C4-2B (cell line): ENCODE measurements around the gene CCNL2.

ENCODE experiments used
- ZFX ChIP-seq: fragments of 450-650 bp; IDR thresholded peaks from 2 replicates; pipeline ENCODE4 v1.6.1; 2017
- TF ChIP-seq, protein P1 (sequence below): fragments of 450-650 bp; conservative IDR thresholded peaks from 2 replicates; pipeline ENCODE4 v1.5.1; 2017; ENCODE audit warnings: mild to moderate bottlenecking

DNA sequence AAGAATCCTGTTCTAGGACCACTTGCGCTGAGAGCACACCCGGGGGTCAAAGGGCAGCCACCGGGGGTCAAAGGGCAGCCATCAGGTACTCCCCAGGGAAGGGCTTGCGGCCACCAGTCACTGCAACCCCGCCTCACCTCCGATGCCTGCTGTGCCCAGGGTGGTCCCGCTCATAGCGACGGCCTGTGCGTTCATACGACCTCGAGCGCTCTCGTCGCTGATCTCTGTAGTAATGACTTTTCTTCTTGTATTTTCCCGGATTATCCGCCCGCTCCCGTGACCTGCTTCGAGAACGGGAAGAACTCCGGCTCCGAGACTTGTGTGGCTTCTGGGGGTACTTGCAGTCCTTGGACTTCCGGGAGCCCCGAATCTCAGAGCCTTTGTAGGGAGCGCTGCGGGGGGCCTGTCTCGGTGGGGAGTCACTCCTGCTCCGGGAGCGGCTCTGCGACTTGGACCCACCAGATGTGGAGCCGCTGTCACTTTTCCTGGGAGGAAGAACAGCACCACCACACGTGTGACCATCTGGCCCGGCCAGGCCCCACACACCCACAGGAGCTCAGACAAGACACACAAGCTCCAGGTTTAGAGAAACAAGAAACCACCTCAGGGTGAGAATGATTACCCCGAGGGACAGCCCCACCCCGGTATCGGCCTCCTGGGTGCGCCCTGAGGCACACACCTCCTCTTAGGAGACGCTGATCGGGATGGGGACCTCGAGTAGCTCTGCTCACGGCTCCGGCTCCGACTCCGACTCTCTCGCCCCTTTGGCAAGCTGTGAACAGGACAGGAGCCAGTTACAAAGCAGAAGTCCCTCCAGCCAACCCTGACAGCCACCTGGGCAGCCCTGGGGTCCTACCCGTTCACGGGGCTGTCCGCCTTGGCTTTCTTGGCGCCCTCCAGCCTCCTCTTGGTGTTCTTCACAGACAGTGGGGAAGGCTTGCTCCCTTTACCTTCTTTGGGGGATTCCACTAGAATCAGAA, 11.7 kb downstream of the CCNL2 start:
- TF ChIP-seq, protein P1, sequence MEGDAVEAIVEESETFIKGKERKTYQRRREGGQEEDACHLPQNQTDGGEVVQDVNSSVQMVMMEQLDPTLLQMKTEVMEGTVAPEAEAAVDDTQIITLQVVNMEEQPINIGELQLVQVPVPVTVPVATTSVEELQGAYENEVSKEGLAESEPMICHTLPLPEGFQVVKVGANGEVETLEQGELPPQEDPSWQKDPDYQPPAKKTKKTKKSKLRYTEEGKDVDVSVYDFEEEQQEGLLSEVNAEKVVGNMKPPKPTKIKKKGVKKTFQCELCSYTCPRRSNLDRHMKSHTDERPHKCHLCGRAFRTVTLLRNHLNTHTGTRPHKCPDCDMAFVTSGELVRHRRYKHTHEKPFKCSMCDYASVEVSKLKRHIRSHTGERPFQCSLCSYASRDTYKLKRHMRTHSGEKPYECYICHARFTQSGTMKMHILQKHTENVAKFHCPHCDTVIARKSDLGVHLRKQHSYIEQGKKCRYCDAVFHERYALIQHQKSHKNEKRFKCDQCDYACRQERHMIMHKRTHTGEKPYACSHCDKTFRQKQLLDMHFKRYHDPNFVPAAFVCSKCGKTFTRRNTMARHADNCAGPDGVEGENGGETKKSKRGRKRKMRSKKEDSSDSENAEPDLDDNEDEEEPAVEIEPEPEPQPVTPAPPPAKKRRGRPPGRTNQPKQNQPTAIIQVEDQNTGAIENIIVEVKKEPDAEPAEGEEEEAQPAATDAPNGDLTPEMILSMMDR, result no peak
- no peak for TF ChIP-seq ZFX
